GM20431 (cell line): ENCODE data around the gene NOD1.
"Not testable (repeated sequence)": the region's sequence is repeated elsewhere in the genome, so short reads cannot be mapped to it uniquely, and the experiment has no call there.

Source experiments
- in situ Hi-C: fragments of 300-500 bp; cut with MseI, MboI; formaldehyde crosslinking; loops from one replicate; pipeline ENCODE4 v1.15.0; 2020; ENCODE audit warnings: low sequenced_read_pairs; ENCODE audit not compliant: unreplicated experiment

NOD1 gene

DNA sequence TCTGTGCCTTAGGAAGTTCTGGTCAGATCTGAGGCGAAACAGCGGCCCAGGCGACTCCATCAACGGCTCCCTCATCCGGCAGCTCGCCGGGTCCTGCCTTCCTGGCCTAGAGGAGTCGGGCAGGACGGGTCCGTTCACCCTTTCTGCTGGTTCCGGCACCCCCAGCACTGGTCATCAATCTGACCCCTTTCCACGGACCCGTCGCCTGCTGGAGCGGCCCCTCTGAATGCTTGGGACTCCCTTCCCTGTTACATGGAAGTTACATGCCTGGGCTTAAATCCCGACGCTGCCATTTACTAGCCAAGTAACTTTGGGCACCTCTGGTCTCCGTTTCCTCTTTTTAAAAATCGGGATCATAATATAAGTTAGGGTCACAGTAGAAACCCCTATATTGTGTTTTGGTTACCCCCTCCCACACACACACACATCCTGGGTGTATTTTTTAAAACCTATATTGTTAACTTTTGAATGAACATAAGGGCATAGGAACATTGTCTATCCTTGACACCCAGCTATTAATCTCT is 26.7 kb upstream of the NOD1 start:
- in situ Hi-C loops = no loop called here

- in situ Hi-C loops = no loop called here
Measured at GRCh38 chr7:30504301-30505173, 26.0 kb upstream of the NOD1 start, which contains the start of gene GGCT. Gene GGCT, minus strand, starts transcription at chr7:30504829. Its CDS starts 120 bp downstream, at chr7:30504709.

GRCh38 chr7:30503274-30504212 is 25.0 kb upstream of the NOD1 start:
- in situ Hi-C loops = no loop called here

- in situ Hi-C loops = no loop called here
Measured at GRCh38 chr7:30502470-30503251, 24.1 kb upstream of the NOD1 start.

- in situ Hi-C loops = no loop called here
Measured at GRCh38 chr7:30501264-30501663, 22.7 kb upstream of the NOD1 start.

- in situ Hi-C loops = no loop called here
Measured at GRCh38 chr7:30493228-30493627, 14.6 kb upstream of the NOD1 start.

DNA sequence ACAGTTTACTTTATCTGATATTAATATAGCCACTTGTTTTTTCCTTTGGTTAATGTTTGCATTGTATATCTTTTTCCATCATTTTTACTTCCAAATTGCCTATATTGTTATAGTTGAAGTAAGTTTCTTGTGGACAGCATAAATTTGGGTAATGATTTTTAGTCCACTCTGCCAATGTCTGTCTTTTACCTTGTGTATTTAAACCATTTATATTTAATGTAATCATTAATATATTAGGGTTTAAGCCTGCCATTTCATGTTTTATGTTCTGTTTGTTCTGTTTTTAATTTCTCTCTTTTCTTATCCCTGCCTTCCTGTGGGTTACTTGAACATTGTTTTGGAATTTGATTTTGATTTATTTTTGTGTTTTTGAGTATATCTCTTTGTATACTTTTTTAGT is 12.8 kb upstream of the NOD1 start:
- in situ Hi-C loops = no loop called here

DNA sequence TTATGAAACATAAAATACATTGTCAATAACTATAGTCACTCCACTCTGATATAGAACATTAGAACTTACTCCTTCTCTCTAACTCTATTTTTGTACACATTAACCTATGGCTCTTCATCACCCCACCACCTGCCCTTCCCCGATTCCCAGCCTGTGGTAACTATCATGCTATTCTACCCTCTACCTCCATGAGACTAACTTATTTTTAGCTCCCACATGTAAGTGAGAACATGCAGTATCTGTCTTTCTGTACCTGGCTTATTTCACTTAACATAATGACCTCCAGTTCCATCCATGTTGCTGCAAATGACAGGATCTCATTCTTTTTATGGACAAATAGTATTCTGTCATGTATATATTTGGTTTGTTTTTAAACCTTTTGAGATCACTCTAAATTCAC is 8.8 kb upstream of the NOD1 start:
- in situ Hi-C loops = no loop called here

- in situ Hi-C loops = no loop called here
Measured at GRCh38 chr7:30485667-30486066, 7.1 kb upstream of the NOD1 start.

DNA sequence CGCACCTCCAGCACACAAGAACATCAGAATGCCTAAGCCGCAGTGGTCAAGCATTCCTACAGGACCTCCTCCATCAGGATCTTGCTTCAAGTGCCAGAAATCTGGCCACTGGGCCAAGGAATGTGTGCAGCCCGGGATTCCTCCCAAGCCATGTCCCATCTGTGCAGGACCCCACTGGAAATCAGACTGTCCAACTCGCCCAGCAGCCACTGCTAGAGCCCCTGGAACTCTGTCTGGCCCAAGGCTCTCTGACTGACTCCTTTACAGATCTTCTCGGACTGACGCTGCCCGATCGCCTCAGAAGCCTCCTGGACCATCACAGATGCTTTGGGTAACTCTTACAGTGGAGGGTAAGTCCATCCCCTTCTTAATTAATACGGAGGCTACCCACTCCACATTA is 2.8 kb upstream of the NOD1 start:
- in situ Hi-C loops = not testable (repeated sequence)

DNA sequence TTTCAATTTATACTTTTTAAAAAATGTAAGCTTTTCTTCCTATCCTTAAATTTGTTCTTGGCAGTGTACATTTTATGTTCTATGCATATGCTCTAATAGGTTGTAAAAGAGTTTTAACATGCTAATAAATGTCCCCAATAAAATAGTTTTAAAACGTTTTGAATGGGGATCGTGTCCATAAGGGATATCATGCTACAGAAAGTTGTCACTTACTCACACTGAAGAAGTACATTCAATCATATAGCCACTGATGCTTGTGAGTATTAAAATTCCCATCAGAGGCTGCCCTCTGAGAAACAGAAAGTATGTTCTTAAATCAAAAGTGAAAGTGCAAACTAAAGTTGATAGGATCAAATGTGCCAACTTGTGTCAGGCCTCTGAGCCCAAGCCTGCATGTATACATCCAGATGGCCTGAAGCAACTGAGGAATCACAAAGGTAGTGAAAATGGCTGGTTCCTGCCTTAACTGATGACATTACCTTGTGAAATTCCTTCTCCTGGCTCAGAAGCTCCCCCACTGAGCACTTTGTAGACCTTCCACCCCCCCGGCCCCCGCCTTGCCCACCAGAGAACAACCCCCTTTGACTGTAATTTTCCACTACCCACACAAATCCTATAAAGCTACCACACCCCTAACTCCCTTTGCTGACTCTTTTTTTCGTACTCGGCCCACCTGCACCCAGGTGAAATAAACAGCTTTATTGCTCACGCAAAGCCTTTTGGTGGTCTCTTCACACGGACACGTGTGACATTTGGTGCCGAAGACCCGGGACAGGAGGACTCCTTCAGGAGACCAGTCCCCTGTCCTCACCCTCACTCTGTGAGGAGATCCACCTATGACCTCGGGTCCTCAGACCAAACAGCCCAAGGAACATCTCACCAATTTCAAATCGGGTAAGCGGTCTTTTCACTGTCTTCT is 877 bp upstream of the NOD1 start:
- in situ Hi-C loops = no loop called here

- in situ Hi-C loops = no loop called here
Measured at GRCh38 chr7:30476459-30477145, 2.0 kb downstream of the NOD1 start.

GRCh38 chr7:30475580-30475979 is 3.0 kb downstream of the NOD1 start:
- in situ Hi-C loops = no loop called here

DNA sequence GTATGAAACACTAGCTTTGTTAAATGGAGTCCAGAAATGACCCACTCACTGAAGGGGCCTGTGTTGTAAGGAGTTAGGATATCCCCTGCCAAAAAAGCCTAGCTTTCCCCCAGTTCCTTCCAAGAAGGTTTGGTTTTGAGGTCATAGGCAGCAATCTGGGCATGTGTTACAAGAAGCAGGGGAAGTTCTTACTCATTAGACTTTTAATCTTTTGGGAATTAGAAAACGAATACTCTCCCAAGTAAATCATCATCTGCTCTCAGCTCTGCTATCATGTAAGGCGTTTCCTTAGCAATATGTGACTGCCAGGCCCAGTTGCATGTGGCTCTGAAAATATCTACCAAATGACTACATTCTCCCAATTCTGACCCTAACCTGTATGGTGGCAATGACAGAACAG is 3.7 kb downstream of the NOD1 start:
- in situ Hi-C loops = no loop called here

- in situ Hi-C loops = no loop called here
Measured at GRCh38 chr7:30474485-30474884, 4.1 kb downstream of the NOD1 start.

DNA sequence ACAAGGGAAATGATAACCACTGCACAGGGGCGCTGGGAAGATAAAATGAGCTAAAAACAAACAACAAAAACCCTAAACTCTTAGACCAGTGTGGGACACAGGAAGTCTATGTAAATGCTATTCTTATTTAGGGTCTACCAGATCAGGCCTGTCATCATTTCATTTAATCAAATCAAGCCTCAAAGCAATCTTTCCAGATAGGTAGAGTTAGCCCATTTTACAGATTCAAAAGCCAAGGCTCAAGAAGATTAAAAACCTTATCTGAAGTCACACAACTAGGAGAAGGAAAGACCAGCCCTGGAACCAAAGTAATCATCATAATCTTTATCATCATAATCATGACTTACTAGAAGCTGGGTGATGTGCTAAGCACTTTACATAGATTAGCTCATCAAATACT is 4.7 kb downstream of the NOD1 start:
- in situ Hi-C loops = no loop called here

GRCh38 chr7:30472784-30473775 is 5.5 kb downstream of the NOD1 start:
- in situ Hi-C loops = no loop called here
